SK-N-MC (cell line): ENCODE results near the gene ZNF83.

ENCODE experiments used
- EZH2 ChIP-seq: fragments of 200-600 bp; sonication (generic); IDR thresholded peaks from one replicate; pipeline ENCODE4 v1.6.1; 2017; ENCODE audit warnings: antibody characterized with exemption
- FOXP2 ChIP-seq: optimal IDR thresholded peaks from 2 replicates; pipeline ENCODE3; 2011; ENCODE audit warnings: mild to moderate bottlenecking, moderate library complexity; ENCODE audit not compliant: insufficient read depth; ENCODE audit errors: extremely low read length, control extremely low read depth
- POLR2AphosphoS5 ChIP-seq: IDR thresholded peaks from 2 replicates; pipeline ENCODE4 v1.6.1; 2012; ENCODE audit warnings: mild to moderate bottlenecking, low read depth, low read length, borderline replicate concordance

GRCh38 chr19:52622261-52622660, 15.9 kb downstream of the ZNF83 start:
- TF ChIP-seq POLR2AphosphoS5 (no peak), EZH2 (no peak), FOXP2 (no peak)
